Measurements from ENCODE around the gene POLN.

- TF ChIP-seq CTCF (IDR thresholded peaks at IDR 0.05) (no peak), POLR2AphosphoS5 (IDR thresholded peaks at IDR 0.05) (no peak)
These were observed 8.6 kb upstream of the POLN start for GRCh38 chr4:2250357-2251072.

Measured in stomach (tissue), 4 donors.